8988T (cell line): ENCODE results near the gene COBL.

ENCODE experiments used
- DNase-seq: peaks from one replicate; pipeline ENCODE4 v3.0.0; 2011

Gene COBL, protein sequence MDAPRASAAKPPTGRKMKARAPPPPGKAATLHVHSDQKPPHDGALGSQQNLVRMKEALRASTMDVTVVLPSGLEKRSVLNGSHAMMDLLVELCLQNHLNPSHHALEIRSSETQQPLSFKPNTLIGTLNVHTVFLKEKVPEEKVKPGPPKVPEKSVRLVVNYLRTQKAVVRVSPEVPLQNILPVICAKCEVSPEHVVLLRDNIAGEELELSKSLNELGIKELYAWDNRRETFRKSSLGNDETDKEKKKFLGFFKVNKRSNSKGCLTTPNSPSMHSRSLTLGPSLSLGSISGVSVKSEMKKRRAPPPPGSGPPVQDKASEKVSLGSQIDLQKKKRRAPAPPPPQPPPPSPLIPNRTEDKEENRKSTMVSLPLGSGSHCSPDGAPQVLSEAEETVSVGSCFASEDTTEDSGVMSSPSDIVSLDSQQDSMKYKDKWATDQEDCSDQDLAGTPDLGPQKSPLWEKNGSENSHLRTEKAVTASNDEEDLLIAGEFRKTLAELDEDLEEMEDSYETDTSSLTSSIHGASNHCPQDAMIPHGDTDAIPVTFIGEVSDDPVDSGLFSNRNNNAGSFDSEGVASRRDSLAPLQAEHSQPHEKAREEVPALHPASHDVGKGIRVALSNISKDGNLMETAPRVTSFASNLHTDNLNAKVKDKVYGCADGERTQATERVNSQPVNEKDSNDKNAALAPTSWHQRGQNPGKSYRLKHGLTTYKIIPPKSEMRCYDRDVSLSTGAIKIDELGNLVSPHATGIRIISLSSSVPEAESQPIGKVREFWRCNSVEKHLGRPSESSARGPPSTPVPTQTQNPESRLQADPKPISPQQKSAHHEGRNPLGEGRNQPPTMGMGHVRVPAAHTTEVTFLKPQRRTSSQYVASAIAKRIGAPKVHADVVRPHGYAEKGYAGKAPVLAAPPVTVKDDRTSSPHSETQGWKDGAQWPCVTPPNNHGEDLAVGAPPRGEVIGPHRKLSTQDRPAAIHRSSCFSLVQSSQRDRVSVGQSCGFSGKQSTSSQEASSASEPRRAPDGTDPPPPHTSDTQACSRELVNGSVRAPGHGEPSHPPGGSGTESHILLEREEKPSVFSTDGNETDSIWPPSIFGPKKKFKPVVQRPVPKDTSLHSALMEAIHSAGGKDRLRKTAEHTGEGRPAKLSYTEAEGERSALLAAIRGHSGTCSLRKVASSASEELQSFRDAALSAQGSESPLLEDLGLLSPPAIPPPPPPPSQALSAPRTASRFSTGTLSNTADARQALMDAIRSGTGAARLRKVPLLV

DNA sequence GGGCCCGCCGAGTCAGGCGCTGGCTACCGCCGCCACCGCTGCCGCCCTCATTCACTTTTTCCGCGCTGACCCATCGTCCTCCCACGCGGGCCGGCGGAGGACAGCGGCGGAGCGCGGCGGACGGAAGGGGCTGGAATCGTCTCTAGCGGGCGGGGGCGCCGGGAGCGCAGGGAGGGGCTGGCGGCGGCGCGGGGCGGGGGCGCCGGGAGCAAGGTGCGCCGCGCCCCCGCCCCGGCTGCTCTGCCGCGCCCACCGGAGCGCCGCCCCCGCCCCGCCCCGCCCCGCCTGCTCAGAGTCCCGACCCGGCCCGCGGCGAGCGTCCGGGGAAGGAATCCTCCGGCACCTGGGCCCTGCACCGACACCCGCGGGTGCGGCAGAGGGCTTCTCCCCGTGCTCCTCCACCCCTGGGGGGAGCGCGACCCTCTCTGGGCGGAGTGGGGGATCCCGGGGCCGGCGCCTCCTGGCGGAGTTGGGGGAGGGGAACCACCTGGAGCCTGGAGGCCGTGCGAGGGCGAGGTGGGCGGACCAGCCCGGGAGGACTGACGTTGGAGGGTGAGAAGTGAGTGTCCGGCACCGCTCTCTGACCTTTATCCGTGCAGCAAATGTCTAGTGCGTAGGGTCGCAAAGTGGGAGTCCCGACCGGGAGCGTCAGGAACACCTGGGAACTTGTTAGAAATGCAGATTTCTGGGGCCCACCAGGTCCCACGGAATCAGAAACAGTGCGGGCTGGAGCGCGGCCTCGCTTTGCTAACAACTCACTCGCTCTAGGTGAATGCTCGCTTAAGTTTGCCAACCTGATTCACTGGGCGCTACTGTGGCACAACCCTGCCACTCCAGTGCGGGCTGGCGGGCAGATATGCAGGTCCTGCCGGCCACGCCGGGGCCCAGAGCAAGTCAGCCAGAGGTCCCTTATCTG lies at the start of gene COBL:
COBL (minus strand) TSS at position 144 of the 916 bp plus-strand sequence. CDS start 176 bp downstream, outside the sequence.
- peak; percentile 43 for DNase-seq

DNA sequence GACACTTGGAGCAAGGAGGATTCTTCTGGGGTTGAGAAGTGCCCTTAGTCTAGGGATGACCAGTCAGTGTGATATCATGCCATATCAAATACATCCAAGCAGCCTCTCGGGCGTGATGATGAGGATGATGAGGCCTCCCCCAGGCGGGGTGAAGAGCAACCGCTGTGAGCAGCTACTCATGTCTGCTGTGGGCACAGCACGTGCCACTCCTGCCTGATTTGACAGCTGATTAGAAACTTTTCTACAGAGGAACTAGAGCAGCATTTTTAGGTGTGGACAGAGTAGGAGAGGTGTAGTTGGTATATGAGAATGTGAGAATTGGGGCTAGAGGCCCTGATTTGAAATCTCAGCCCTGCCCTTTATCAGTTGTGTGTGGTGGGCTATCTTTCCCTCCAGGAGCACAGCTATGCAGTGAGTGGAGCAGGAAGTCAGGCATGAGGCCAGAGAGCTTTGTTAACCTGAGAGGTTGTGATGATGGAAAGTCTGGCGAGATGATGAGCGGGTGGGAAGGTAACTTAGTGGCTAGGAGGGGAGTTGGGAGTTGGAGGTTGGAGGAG lies 49.6 kb upstream of the COBL start:
- no peak for DNase-seq

DNA sequence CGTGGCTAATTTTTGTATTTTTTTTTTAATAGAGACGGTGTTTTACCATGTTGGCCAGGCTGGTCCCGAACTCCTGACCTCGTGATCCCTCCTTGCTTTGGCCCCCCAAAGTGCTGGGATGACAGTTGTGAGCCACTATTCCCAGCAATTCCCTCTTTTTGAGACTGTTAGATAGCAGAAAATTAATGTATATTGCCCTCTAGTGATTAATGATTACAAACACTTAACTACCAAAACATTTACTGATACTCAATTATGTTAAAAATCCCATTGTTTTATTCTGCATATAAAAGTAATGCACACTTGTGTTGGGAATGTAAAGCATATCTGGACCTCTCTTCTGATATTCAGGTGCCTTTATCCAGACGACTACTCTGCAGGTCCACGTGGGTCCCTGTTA lies 41.2 kb upstream of the COBL start:
- DNase-seq: no peak

DNA sequence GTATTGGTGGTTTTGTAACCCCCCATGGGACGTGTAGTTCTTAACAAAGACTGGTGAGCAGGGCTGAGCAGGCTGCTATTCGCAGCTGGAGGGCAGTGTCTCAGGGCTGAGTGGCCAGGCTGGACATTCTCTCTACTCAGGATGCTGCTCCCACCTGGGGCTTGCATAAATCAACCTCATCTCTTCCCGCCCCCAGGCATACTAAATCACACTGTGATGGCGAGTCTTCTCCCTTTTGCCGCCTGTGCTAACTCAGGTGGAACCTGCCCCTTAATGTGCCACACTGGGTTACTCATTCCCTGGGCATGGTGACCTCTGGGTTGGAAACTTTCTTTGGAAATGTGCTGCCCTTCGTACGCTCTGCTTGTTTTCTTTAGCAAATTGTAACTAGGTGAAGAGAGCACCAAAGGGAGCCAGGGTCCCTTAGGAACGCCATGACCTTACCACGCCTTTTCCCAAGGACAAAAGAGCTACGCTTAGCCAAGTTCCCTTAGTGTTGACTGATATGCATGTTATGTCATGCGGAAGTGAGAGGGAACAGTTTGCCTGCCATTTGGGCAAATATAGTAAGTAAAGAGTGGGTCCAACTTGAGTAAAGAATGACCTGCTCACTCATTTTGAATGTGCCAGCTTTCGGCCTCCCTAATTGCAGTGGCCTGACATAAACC lies 40.4 kb upstream of the COBL start:
- no peak for DNase-seq

DNA sequence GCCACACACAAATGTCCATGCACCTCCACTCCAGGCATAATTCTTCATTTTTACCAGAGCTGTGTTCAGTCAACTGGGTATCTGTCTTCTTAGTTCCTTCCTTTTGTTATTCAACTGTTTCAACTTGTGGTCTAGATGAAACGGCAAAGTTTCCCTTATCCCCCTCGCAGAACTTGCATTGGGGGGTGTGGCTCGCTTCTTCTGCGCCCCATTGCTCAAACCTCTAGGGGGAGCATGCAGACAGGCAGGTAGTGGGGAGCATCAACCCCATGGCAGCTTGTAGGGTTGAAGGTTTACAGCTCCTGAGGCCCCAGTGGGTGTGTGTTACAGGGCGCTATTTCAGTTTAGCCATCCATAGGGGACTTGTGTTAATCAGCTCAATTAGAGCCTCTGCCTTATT lies 38.3 kb upstream of the COBL start:
- no peak for DNase-seq

DNA sequence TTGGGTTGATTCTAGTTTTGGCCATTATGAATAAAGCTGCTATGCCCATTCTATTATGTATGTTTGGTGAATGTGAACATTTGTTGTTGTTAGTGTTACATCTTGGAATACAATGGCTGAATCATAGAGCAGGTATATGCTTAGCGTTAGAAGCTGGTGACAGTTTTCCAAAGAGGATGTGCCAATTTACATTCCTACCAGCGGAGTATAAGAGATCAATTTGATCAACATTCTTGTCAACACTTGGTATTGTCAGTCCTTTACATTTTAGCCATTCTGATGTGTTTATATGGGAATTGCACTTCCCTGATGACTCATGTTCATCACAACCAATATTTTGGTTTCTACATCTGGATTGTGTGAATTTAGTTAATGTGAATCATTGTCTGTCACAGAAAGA lies 37.8 kb upstream of the COBL start:
- no peak for DNase-seq

DNA sequence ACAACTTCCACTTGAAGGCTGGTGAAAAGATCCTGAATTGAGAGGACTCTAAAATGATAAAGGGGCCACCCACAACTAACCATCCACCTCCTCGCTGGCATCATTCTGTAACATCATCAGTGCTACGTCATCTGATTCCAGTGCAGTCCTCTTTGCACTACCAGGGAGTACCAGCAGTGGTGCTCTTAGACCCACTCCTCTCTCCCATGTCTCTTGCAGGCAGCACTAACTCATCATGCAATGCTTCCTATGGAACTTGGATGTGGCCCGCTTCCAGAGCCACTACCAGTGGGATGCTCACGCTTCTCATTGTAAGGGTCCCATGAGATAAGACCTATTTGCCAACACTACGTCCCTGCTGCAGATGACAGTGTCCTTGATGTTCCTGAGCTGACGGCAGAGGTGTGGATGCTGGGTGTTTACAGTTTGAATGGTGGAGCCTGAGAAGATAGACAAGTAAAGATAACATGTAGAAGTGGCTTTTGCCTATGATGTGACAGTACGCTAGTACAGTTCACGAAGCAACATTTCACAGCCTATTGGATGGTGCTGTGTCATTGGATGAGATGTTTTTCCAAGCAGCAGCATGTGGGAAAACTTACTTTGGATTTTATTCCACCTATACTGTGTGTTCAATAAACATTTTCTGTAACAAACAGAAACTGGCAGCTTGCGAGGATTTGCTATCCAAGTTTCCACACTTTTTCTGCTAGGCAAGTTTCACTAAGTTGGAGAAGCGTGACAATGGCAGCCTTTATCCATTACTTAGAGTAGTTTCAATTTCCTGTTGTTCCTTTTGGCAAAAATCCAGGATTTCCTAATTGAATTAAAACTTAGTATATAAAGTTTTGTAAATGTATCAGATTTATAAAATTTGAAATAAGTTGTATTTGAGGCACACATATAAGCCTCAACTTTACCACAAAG lies 35.8 kb upstream of the COBL start:
- no peak for DNase-seq

DNA sequence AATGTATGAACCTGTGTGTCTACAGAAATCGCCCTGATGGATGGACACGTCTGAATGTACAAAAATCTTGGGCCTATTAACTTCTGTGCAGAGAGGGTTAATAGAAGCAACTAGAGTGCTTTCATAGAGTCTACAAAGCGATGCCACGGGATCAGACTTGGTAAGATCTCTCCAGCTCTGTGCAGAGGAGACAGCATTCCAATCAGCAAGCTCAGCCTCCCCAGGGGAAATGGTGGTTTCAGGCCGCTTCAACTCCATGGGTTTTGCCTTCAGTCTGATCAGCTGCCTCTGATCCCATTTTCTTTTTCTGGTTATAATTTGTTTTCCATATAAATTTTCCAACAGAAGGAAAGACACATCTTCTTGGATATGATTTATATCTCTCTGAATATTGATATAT lies 35.1 kb upstream of the COBL start:
- DNase-seq: no peak

DNA sequence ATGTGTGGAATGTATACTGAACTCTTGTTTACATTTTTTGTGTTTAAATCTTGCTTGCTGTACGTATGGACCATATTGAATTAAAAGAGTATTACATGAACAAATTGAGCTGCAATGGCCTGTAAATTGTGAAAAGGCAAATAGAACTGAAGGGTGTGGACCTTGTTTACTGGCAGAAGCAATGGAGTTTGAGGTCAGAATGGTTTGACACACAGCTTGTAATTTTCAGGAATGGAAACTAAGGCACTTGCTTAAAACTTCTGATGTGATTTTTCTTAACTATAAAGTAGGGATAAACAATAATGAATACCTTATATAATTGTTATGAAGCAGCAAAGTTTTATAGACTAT lies 33.9 kb upstream of the COBL start:
- DNase-seq: no peak

DNA sequence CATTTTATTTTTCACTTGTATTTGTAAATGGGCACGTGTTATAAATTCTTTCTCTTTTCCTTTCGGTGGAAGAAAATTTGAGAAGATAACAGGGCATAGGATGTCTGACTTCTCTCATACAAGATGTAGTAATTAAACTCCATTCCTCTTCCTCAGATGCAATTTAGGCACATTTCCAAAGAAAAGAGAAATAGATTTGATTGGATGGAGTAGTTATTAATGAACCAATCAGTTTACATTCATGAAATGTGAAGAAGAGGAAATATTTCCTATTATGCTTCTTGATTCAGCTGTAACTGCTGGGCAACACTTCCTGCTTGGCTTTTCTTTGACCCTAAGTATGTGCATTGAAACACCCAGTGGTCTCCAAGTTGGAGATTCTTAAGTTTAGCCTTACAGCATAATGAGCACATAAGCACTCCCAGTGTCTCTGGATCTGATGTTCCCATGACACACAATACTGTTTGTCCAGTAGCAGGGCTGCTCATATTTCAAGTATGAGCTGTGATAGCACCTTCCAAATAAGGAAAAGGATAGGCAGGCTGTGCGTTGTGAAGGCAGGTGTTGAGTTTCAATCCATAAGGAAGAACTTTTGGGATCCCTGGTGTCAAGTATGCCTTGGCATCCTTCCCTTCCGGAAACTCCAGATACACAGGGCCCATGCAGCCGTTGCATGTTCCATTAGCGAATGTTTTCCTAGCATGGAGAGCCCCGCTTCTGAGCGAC lies 33.4 kb upstream of the COBL start:
- no peak for DNase-seq

DNA sequence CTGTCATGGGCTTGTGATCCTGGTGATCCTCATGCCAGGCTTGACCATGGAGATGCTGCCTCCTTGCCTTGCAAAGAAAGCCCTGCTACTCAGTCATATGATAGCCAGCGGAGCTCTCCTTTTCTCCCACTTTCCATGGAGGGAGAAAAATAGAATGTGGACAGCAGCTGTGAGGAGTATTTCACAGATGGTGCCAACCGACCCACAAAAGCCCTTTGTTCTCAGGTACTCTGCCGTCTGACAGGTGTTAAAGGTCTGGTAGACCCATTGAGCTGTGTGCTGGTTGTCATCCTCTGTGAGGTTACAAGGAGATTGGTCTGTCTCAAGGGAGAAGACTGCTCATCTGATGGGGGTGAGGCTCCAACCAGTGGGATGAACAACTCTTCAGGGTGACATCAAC lies 29.5 kb upstream of the COBL start:
- DNase-seq: no peak

DNA sequence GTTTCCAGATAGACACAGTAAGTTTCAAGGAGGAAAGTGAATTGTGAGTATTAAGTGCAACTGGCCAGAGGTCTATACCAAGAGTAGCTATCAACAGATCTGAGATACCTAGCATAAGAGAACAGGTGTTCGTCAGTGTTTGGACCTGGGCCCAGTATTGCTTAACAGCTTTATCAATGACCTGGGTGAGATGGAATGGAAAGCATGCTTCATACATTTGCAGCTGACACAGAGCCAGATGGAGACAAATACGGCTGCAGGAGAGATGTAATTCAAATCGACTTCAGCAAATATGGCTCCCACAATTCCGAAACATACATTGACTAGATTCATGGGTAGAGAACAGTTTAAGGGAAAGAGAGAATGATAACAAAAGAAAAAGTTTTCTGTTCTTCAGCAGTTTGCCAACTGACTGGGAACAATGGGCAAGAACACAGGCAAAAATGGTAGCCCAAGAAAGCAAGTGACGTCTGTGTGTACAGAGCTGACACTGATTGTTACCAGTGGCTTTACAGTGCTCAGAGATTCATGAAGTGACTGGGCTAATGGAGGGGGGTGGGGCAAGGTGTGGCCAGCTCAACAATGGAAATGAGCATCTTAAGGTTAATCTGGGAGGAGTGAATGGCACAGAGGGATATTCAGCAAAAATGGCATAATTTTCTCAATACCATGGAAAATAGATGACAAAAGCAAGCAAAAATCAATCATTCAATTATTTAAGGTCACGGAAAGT lies 28.0 kb upstream of the COBL start:
- no peak for DNase-seq

DNA sequence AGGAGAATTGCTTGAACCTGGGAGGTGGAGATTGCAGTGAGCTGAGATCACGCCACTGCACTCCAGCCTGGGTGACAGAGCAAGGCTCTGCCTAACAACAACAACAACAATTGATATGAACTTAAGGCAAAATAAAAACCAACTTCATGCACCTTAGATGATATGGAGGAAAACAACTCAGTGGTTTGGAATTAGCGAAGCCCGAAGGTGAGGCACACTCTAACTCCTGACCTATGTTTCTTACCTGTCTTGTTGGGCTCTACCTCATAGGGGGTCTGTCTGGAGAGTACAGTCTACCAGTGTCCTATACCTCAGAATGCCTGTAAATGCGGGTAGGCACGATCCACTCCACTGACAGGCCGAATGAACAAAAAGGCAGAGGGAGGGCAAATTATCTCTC lies 24.3 kb upstream of the COBL start:
- no peak for DNase-seq

DNA sequence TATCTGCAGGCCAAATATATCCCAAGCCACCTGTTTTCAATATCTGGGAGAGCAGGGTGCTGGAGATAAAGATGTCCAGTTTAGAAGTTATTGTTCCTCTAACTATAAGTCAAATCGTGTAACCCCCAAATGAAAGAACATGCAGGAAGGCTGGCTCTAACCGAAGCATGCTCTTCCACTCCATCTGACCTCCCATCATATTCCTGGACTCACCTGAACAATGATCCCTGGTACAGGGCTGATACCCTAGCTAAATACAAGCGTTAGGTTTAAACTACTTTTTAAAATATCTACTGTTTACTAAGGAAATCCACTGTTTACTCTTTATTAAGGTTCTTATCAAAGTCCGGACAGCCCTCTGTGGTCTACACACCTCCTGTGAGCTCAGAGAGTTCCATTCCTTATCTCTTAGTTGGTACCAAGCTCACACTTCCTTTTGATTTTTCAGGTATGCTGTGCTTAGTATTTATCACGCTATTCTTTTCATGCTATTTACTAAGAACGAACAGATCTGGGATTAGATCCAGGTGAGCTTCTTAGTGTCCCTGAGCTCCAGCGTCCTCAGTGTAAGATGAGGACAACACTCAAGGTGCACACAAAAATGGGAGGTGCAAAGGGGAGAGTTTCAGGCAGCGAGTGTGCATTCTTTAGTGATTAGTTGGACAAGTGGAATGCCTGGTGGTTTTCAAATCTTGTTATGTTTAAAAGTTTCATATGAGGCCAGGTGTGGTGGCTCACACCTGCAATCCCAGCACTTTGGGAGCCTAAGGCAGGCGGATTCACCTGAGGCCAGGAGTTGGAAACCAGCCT lies 23.6 kb upstream of the COBL start:
- no peak for DNase-seq

DNA sequence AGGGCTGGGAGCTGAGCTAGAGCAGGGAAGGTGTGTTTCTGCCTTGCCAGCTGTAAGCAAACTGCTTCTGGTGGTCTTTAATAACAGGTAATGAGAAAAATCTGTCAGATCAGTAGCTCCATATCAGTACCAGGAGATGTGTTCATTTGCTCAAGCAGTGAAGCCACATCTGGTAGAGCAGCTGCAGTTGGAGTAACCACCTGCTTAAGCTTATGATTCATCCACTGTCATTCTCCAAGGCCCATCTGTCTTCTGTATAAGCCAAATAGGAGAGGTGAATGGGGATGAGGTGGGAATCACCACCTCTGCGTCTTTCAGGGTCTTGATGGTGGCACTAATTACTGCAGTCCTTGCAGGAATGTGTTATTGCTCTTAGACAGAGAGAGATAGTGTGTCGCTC lies 18.4 kb upstream of the COBL start:
- DNase-seq: no peak

DNA sequence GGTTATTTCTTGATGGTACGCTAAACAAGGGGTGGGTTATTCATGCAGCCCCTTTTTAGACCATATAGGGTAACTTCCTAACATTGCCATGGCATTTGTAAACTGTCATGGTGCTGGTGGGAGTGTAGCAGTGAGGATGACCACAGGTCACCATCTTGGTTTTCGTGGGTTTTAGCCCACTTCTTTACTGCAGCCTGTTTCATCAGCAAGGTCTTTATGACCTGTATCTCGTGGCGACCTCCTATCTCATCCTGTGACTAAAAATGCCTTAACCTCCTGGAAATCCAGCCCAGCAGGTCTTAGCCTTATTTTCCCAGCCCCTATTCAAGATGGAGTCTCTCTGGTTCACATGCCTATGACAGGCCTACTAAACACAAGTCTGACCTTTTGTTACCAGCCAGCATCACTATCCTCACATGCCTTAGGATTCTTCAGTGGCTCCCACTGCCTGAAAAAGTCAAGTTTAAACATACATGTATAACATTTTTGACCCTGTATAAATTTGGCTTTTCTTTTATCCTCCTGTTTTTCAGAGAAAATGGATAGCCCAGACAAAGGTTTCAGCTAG lies 13.2 kb upstream of the COBL start:
- no peak for DNase-seq

DNA sequence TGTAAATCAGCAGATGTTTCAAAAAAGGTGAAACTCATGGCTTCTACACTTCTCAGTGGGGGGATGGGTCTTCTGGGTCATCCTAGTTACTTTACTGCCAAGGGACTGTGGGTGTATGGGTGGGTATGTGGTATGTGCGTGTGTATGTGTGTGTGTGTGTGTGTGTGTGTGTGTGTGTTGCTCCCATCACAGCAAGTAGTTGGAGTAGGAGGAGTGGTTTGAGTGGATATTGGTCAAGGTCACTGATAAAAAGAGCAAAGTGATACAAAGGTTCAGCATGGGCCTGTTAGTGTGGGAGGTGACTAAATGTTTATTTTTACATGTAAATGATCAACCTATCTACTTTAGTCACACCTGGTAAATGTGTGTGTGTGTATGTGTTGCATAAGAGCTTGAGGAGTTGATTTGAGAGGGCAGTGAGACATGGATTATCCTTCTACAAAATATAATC lies 11.8 kb upstream of the COBL start:
- DNase-seq: no peak
